Activated CD8-positive, alpha-beta memory T cell treated with anti-CD3 and anti-CD28 coated beads, Interleukin-2, amount 50 U/mL, for 1 hour (primary cell): ENCODE measurements around the gene SNTB2.

Experiments used
- DNase-seq: peaks from one replicate; pipeline ENCODE4 v3.0.0-alpha.2; 2020; ENCODE audit errors: extremely low read depth

Gene SNTB2

GRCh38 chr16:69180011-69180338 lies 7.0 kb upstream of the SNTB2 start:
- no peak for DNase-seq

GRCh38 chr16:69182730-69183416 lies 4.1 kb upstream of the SNTB2 start:
- no peak for DNase-seq

- no peak for DNase-seq
Measured at GRCh38 chr16:69187446-69188235, 677 bp downstream of the SNTB2 start.

- no peak for DNase-seq
Measured at GRCh38 chr16:69188236-69188549, 1.2 kb downstream of the SNTB2 start.

GRCh38 chr16:69188716-69189115 lies 1.8 kb downstream of the SNTB2 start:
- DNase-seq: no peak

GRCh38 chr16:69190046-69190588 lies 3.2 kb downstream of the SNTB2 start:
- no peak for DNase-seq

GRCh38 chr16:69190598-69190997 lies 3.6 kb downstream of the SNTB2 start:
- no peak for DNase-seq

GRCh38 chr16:69191136-69191535 lies 4.2 kb downstream of the SNTB2 start:
- DNase-seq: no peak

- no peak for DNase-seq
Measured at GRCh38 chr16:69193855-69194254, 6.9 kb downstream of the SNTB2 start.

- no peak for DNase-seq
Measured at GRCh38 chr16:69194488-69194887, 7.5 kb downstream of the SNTB2 start.

- DNase-seq: no peak
Measured at GRCh38 chr16:69195369-69196029, 8.5 kb downstream of the SNTB2 start.

GRCh38 chr16:69197573-69197972 lies 10.6 kb downstream of the SNTB2 start:
- no peak for DNase-seq

- DNase-seq: no peak
Measured at GRCh38 chr16:69199382-69199781, 12.4 kb downstream of the SNTB2 start.

GRCh38 chr16:69201291-69201690 lies 14.3 kb downstream of the SNTB2 start:
- no peak for DNase-seq

GRCh38 chr16:69201787-69202186 lies 14.8 kb downstream of the SNTB2 start:
- no peak for DNase-seq

GRCh38 chr16:69204172-69204571 lies 17.2 kb downstream of the SNTB2 start:
- no peak for DNase-seq

GRCh38 chr16:69209735-69210134 lies 22.8 kb downstream of the SNTB2 start:
- no peak for DNase-seq

- DNase-seq: no peak
Measured at GRCh38 chr16:69217433-69217832, 30.5 kb downstream of the SNTB2 start.

GRCh38 chr16:69219279-69219678 lies 32.3 kb downstream of the SNTB2 start:
- DNase-seq: no peak

GRCh38 chr16:69223882-69224281 lies 36.9 kb downstream of the SNTB2 start:
- DNase-seq: no peak

- DNase-seq: no peak
Measured at GRCh38 chr16:69225121-69225520, 38.2 kb downstream of the SNTB2 start.

- DNase-seq: no peak
Measured at GRCh38 chr16:69233124-69233523, 46.2 kb downstream of the SNTB2 start.

- no peak for DNase-seq
Measured at GRCh38 chr16:69234460-69234859, 47.5 kb downstream of the SNTB2 start.
